Thyroid gland (tissue), 4 donors: ENCODE results near the gene OOSP3. TPM values are rescaled to one million over a fixed set of nuclear protein-coding genes. Genes with fewer than 3 reads are reported as not detected.

Experiments used
- DNase-seq, 2 donors: peaks; one replicate each; pipeline ENCODE4 v3.0.0-alpha.2; 2019
- H3K27ac ChIP-seq, 3 donors: fragments of 200-600 bp; sonication (generic); 1 replicate in 2 of 3; 2 replicates in 1 of 3; pipeline ENCODE4 v1.5.1; 2016 to 2019; ENCODE audit warnings: mild to moderate bottlenecking in 1 of 3, moderate library complexity in 1 of 3
- H3K27me3 ChIP-seq: fragments of 200-600 bp; sonication (generic); one replicate; pipeline ENCODE4 v1.5.1; 2019
- H3K36me3 ChIP-seq, 2 donors: fragments of 200-600 bp; sonication (generic); one replicate each; pipeline ENCODE4 v1.5.1; 2016 to 2019
- H3K4me1 ChIP-seq, 2 donors: fragments of 200-600 bp; sonication (generic); one replicate each; pipeline ENCODE4 v1.5.1; 2017 to 2019
- H3K4me3 ChIP-seq, 3 donors: fragments of 200-600 bp; sonication (generic); replicated peaks in 1 of 3; 1 replicate in 2 of 3; 2 replicates in 1 of 3; pipeline ENCODE4 v1.5.1; 2016; ENCODE audit warnings: mild to moderate bottlenecking in 1 of 3
- H3K9me3 ChIP-seq: fragments of 200-600 bp; sonication (generic); one replicate; pipeline ENCODE4 v1.5.1; 2017
- POLR2A ChIP-seq, 2 donors: fragments of 450-650 bp; IDR thresholded peaks; one replicate each; pipeline ENCODE4 v1.6.1; 2017; ENCODE audit warnings: antibody characterized with exemption in 2 of 2, mild to moderate bottlenecking in 2 of 2, moderate library complexity in 1 of 2
- WGBS, 2 donors: methylation state at CpG; one replicate each; pipeline ENCODE4 v1.1.5; 2017; 5-methylcytosine and 5-hydroxymethylcytosine counted together
- intact Hi-C: fragments of 100-400 bp; cut with DNase I; formaldehyde crosslinking; loops from one replicate; pipeline ENCODE4 v1.15.1; 2023
- total RNA-seq, 4 donors: library from RNA; depleted of rRNA; stranded (reverse); fragments of >200 nt; gene quantifications; one replicate each; pipeline ENCODE4 v1.2.3, GENCODE V29; 2016
- TF ChIP-seq, protein P1 (sequence below), 6 experiments: fragments of 200-600 bp in 3 of 6; fragments of 450-650 bp in 3 of 6; sonication (generic) in 3 of 6; IDR thresholded peaks; one replicate each; pipeline ENCODE4 v1.5.1; 2016 to 2019; ENCODE audit warnings: antibody characterized with exemption in 6 of 6, mild to moderate bottlenecking in 2 of 6, inconsistent platforms in 1 of 6, moderate library complexity in 1 of 6

OOSP3 gene
- total RNA-seq, 4 donors from 2014 or later, result not detected

DNA sequence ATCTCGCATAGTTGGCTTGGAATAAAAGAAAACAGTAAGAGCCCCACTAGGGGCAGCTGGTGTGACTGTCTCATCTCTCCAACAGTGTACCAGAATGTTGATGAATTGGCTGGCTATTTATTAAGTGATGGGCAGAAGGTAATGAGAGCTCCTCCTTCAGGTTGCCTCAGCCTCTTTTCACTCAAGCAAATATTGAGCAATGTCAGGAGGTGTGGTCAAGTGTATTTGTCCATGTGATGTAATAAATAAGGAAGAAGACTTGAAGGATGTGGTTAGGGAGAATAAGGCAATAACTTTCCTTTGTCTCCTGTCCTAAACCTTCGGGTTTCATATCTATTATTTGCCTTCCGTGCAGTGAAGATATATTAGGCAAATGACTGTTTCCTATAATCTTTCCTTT, 12.2 kb upstream of the OOSP3 start, which contains the start of gene TCN1:
TCN1 (minus strand) TSS at position 91 of the 400 bp plus-strand sequence; CDS start at position 74, 17 bp downstream.
- no peaks in the 10 kb centered on the region for H3K4me1 ChIP-seq
- intact Hi-C loops, result no loop called here
- WGBS, 2 donors, result 80 to 86% methylated on average over 3 of the region's 3 CpGs

DNA sequence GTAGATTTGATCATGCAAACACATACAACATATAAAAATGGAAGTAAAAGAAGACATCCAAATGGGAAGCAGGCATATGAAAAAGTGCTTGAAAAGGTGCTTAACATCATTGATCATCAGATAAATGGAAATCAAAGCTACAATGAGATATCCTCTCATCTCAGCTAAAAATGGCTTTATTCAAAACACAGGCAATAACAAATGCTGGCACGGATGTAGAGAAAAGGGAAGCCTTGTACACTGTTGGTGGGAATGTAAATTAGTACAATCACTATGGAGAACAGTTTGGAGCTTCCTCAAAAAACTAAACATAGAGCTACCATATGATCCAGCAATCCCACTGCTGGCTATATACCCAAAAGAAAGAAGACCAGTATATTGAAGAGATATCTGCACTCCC, 11.7 kb upstream of the OOSP3 start:
- Histone ChIP-seq H3K36me3 (no peaks in the 10 kb centered on the region), H3K4me3 (no peak overlapping the region), H3K9me3 (no peaks in the 10 kb centered on the region), H3K27me3 (no peaks in the 10 kb centered on the region), H3K4me1 (no peaks in the 10 kb centered on the region), H3K27ac (no peak overlapping the region)
- no peak for TF ChIP-seq POLR2A (IDR thresholded peaks at IDR 0.05)
- TF ChIP-seq, protein P1, sequence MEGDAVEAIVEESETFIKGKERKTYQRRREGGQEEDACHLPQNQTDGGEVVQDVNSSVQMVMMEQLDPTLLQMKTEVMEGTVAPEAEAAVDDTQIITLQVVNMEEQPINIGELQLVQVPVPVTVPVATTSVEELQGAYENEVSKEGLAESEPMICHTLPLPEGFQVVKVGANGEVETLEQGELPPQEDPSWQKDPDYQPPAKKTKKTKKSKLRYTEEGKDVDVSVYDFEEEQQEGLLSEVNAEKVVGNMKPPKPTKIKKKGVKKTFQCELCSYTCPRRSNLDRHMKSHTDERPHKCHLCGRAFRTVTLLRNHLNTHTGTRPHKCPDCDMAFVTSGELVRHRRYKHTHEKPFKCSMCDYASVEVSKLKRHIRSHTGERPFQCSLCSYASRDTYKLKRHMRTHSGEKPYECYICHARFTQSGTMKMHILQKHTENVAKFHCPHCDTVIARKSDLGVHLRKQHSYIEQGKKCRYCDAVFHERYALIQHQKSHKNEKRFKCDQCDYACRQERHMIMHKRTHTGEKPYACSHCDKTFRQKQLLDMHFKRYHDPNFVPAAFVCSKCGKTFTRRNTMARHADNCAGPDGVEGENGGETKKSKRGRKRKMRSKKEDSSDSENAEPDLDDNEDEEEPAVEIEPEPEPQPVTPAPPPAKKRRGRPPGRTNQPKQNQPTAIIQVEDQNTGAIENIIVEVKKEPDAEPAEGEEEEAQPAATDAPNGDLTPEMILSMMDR (IDR thresholded peaks at IDR 0.05), result no peak
- intact Hi-C loops, result no loop called here
- DNase-seq, result no peak
- 69 to 93% methylated on average over 1 of the region's 1 CpG for WGBS, 2 donors

More for the DNA sequence above, 12.2 kb upstream of the OOSP3 start, which contains the start of gene TCN1:
- DNase-seq, result no peak
- TF ChIP-seq, protein P1 (IDR thresholded peaks at IDR 0.05), result no peak
- no peak for TF ChIP-seq POLR2A (IDR thresholded peaks at IDR 0.05)
- Histone ChIP-seq H3K4me3 (no peak within 1 kb of the TSS), H3K36me3 (no peaks in the 10 kb centered on the region), H3K27ac (no peak within 1 kb of the TSS), H3K9me3 (no peaks in the 10 kb centered on the region), H3K27me3 (no peaks in the 10 kb centered on the region)

DNA sequence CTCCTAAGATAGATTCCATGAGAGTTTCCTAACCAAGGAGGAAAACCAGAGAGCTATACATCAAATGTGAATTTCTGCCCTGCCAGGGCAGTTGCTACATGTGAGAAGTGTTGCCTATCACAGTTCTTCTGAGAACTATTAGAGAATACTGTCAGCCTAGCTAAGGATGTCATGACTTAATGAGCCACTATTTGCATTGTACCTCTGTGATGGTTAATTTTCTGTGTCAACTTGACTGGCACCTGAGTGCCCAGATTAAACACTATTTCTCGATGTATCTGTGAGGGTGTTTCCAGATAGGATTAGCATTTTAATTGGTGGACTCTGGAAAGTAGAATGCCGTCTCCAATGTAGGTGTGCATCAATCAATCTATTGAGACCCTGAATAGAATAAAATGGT, 10.6 kb upstream of the OOSP3 start:
- Histone ChIP-seq H3K27me3 (no peaks in the 10 kb centered on the region), H3K36me3 (no peaks in the 10 kb centered on the region), H3K4me3 (no peak overlapping the region), H3K27ac (no peak overlapping the region), H3K4me1 (no peaks in the 10 kb centered on the region), H3K9me3 (no peaks in the 10 kb centered on the region)
- WGBS, 2 donors, result 91 to 95% methylated on average over 2 of the region's 2 CpGs
- no peak for DNase-seq
- intact Hi-C loops, result no loop called here
- no peak for TF ChIP-seq POLR2A (IDR thresholded peaks at IDR 0.05)
- TF ChIP-seq, protein P1 (IDR thresholded peaks at IDR 0.05), result no peak

DNA sequence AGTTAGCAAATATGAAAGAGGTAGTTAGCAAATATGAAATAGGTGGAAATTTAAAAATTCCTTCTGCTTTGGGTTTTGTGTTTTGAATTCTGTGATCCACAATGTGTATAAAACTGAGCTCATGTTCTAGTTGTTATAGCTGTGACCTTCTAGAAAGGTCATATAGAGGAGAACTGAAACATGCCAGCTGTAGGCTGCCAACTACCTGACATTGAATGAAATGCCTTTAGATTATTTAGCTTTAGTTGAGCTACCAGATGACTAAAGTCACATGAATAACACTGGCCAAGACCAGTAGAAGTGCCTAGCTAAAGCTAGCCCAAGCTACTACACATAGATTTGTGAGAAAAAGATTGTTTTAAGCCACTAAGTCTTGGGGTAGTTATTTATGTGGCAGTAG, 6.5 kb upstream of the OOSP3 start:
- Histone ChIP-seq H3K27ac (no peak overlapping the region), H3K4me3 (no peak overlapping the region), H3K4me1 (no peaks in the 10 kb centered on the region), H3K27me3 (no peaks in the 10 kb centered on the region), H3K9me3 (no peaks in the 10 kb centered on the region), H3K36me3 (no peaks in the 10 kb centered on the region)
- intact Hi-C loops, result no loop called here
- DNase-seq, result no peak
- no peak for TF ChIP-seq POLR2A (IDR thresholded peaks at IDR 0.05)
- TF ChIP-seq, protein P1 (IDR thresholded peaks at IDR 0.05), result no peak

DNA sequence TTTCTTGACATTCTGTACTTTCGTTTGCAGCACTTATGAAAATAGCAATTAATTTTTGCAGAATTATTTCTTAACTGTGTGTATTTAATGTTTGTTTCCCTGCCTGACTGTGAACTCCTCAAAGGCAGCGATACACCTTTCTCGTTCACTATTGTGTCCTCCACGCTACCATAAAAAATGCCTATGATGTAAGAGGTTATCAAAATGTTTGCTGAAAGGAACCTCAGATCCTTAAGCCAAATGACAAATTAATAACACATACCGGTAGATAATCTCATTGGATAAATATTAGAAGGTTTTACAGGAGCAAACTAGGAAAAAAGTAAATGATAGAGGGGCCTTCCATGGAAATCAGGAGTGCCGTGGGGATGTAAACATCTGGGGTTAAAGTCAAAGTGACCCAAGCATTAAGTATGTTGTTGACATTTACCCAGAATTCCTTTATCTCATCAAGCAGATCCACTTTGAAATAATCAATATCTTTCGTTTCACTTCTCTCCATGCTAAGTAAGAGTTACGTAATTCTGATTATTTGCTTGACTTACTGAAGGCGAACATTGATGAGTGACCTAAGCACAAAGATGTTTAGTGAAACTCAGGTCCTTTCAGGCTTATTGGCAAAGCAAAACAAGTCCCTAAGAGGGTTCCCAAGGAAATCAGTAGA, 2.6 kb upstream of the OOSP3 start:
- Histone ChIP-seq H3K9me3 (no peaks in the 10 kb centered on the region), H3K27me3 (no peaks in the 10 kb centered on the region), H3K4me3 (no peak overlapping the region), H3K27ac (no peak overlapping the region), H3K36me3 (no peaks in the 10 kb centered on the region), H3K4me1 (no peaks in the 10 kb centered on the region)
- intact Hi-C loops, result no loop called here
- no peak for DNase-seq
- WGBS, 2 donors, result 86 to 88% methylated on average over 9 of the region's 9 CpGs
- TF ChIP-seq, protein P1 (IDR thresholded peaks at IDR 0.05), result no peak
- no peak for TF ChIP-seq POLR2A (IDR thresholded peaks at IDR 0.05)
